ENCODE results near the gene ANKRD11.
"Not testable (repeated sequence)": the region's sequence is repeated elsewhere in the genome, so short reads cannot be mapped to it uniquely, and the experiment has no call there.

Gene ANKRD11

GRCh38 chr16:89328412-89329400, 161.7 kb downstream of the ANKRD11 start:
- DNase-seq (ENCODE audit: low read depth) = not testable (repeated sequence)

DNA sequence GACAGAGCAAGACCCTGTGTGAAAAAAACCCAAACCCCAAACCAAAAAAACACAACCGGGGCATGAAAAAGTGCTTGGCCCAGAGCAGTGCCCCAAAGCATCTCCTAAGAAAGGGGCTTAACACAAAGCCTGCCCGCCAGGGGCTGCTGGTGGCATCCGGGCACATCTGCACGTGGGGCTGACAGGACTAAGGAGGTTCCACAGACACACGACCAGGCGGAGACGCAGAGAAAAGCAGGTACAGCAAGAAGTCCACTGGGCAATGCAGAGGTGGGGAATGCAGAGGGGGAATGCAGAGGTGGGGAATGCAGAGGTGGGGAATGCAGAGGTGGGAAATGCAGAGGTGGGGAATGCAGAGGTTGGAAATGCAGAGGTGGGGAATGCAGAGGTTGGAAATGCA, 163.6 kb downstream of the ANKRD11 start:
- no peak for DNase-seq (ENCODE audit: low read depth)

GRCh38 chr16:89325861-89326471, 164.4 kb downstream of the ANKRD11 start:
- DNase-seq (ENCODE audit: low read depth) = peak; percentile 49

DNA sequence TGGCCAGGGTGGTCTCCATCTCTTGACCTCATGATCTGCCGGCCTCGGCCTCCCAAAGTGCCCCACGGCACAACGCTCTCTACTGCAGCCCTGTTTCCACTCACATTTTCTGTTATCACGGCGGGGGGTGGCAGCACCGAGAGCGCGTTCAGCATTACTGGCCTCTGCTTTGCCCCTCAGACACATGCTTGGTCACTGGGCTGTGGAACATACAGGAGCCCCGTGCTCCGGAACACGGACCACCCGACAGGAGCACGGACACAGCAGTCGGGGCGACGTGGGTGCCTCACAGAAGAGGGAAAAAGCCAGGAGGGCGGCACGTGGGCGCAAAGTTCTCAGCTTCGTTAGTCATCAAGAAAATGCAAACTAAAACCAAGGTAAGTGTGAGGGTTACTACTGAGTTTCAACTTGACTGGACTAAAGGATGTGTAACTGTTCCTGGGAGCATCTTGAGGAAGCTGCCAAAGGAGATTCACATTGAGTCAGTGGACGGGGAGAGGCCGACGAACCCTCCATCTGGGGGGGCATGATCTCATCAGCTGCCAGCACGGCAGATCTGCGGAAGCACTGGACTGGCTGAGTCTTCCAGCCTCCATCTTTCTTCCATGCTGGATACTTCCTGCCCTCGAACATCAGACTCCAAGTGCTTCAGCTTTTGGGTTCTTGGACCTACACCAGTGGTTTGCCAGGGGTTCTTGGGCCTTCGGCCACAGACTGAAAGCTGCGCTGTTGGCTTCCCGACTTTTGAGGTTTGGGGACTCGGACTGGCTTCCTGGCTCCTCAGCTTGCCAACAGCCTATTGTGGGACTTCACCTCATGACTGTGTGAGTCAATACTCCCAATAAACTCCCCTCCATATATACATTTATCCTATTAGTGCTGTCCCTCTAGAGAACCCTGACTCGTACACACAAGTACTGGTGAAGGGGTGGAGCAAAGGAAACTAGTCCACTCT, 166.0 kb downstream of the ANKRD11 start:
- peak; percentile 43 for DNase-seq (ENCODE audit: low read depth)

- DNase-seq (ENCODE audit: low read depth) = no peak
These were observed 167.0 kb downstream of the ANKRD11 start for GRCh38 chr16:89323120-89323960.

DNA sequence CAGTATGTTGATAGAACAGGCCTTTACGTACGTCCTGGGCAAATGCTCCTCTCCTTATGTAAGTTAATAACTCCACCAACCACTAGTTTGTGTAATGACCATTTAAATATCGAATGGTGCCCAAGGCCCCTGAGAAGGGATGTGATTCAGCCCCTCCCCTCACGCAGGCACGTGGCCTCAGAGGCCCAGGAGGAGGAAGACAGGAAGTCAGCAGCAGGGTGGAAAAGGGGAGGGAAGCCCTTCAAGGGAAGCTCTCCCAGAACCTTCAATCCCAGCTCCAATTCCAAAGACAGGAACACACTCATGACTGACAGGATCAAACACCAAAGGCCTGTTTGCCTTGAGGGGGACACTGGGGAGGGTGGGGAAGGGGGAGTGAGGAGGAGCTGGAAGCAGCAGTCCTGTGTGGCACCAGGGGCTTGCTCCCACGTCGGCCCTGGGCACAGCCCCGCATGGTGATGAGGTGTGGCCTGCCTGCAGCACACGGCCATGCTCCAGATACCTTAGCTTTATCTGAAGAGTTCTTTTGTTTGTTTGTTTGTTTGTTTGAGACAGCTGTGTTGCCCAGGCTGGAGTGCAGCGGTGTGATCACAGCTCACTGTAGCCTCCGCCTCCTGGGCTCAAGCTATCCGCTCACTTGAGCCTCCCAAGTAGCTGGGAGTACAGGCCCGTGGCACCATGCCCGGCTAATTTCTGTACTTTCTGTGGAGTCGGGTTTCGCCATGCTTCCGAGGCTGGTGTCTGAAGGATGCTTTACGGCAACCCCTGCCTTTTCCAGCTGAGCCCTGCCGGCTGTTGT, 167.8 kb downstream of the ANKRD11 start:
- peak; percentile 67 for DNase-seq (ENCODE audit: low read depth)

GRCh38 chr16:89320782-89321501, 169.4 kb downstream of the ANKRD11 start:
- no peak for DNase-seq (ENCODE audit: low read depth)

DNA sequence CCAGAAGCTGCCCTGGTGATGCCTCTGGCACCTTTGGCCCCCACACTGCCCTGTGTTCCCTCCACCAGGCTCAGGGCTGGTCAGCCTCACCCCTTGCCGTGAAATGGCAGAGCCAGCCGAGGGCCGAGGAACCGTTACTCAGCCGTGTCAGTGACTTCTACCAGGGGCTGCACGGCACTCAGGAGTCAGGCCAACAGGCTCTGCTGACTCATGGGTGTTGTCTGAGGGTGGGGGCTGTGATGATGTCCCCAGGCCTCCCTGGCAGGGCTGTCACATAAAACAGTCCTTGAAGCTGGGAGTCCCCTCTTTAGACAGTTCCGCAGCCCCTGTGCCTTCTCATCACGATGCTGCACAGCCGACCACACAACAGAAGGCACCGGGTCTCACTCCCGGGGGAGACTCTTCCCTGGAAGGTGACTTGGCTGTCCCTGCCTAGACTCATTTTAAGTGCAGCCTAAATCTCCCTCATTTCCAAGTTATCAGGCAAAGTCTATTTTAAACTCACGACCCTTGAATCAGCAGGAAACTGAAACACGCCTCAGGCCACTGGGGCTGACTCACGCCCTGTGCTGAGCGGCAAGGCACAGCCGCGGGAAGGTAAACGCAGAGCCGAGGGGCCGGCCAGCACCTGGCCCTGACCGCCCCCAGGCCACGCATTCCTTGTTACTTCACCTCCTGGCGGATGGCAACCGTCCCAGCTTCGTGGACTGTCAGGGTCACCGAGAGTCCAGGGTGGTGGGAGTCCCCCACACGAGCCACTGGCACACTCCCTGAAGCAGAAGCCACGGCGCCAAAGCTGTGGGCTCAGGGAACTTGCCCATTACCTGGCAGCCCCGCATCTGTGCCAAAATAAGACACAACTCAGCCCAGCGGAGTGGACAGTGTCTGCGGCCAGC, 170.2 kb downstream of the ANKRD11 start:
- no peak for DNase-seq (ENCODE audit: low read depth)

GRCh38 chr16:89319631-89319885, 170.8 kb downstream of the ANKRD11 start:
- DNase-seq (ENCODE audit: low read depth) = no peak

GRCh38 chr16:89318871-89319630, 171.3 kb downstream of the ANKRD11 start:
- DNase-seq (ENCODE audit: low read depth) = no peak

- no peak for DNase-seq (ENCODE audit: low read depth)
These were observed 172.0 kb downstream of the ANKRD11 start for GRCh38 chr16:89318430-89318758.

- no peak for DNase-seq (ENCODE audit: low read depth)
These were observed 172.5 kb downstream of the ANKRD11 start for GRCh38 chr16:89317729-89318429.

- no peak for DNase-seq (ENCODE audit: low read depth)
These were observed 173.2 kb downstream of the ANKRD11 start for GRCh38 chr16:89317101-89317671.

- no peak for DNase-seq (ENCODE audit: low read depth)
These were observed 173.7 kb downstream of the ANKRD11 start for GRCh38 chr16:89316701-89317100.

DNA sequence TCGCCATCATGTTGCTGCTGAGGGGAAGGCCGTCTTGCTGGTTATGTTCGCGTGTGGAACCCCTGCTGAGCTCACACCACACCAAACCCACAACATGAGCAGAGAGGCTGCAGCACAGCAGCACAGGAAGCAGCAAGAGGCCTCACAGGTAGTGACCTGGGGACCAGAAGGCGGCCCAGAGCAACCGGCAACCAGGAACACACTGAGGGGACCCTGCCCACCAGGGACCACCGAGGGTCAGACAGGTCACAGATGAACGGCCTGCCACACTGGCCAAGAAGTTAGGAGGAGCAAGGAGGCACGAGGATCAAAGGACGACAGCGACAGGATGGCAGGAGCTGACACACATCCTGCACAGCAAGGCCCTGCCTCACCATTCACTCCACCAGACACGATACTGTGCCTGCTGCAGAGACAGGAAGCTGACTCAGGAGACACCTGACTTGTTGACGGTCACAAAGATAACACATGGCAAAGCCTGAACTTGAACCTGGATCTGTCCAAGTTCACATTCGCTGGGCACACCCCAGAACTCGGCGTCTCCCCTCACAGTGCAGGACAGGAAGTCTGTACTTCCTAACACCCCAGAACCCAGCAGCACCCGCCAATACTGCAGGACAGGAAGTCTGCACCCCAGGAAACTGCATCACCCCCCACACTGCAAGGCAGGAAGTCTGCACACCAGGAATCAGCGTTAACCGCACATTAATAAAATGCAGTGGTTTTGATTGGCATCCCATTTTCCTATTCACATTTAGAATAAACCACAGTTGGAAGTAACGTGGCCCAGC, 174.4 kb downstream of the ANKRD11 start:
- no peak for DNase-seq (ENCODE audit: low read depth)

- no peak for DNase-seq (ENCODE audit: low read depth)
These were observed 175.1 kb downstream of the ANKRD11 start for GRCh38 chr16:89315271-89315670.
